NCI-H187 (cell line): ENCODE measurements around the gene C1orf159.

Experiments
- DNase-seq, 2 experiments: peaks; one replicate each; lab custom pipeline; 2025; lab: John Stamatoyannopoulos, UW

The C1orf159 gene

GRCh38 chr1:1092149-1092855 is 23.6 kb downstream of the C1orf159 start:
- DNase-seq, result no peak

- no peak for DNase-seq
Observed at GRCh38 chr1:1091344-1092148, 24.3 kb downstream of the C1orf159 start.

GRCh38 chr1:1090424-1091343 is 25.2 kb downstream of the C1orf159 start:
- no peak for DNase-seq

- DNase-seq, result no peak
Observed at GRCh38 chr1:1089731-1090423, 26.0 kb downstream of the C1orf159 start.

GRCh38 chr1:1088801-1089680 is 26.8 kb downstream of the C1orf159 start:
- DNase-seq, result no peak

- no peak for DNase-seq
Observed at GRCh38 chr1:1088029-1088800, 27.7 kb downstream of the C1orf159 start.

- DNase-seq, result no peak
Observed at GRCh38 chr1:1087351-1088028, 28.4 kb downstream of the C1orf159 start.

- DNase-seq, result no peak
Observed at GRCh38 chr1:1086911-1087341, 29.0 kb downstream of the C1orf159 start.

- no peak for DNase-seq
Observed at GRCh38 chr1:1085911-1086841, 29.7 kb downstream of the C1orf159 start.

- DNase-seq, result no peak
Observed at GRCh38 chr1:1085171-1085841, 30.6 kb downstream of the C1orf159 start.

- no peak for DNase-seq
Observed at GRCh38 chr1:1084372-1085170, 31.3 kb downstream of the C1orf159 start.

GRCh38 chr1:1083416-1084371 is 32.2 kb downstream of the C1orf159 start:
- no peak for DNase-seq

GRCh38 chr1:1082776-1083415 is 33.0 kb downstream of the C1orf159 start:
- DNase-seq, result no peak

GRCh38 chr1:1082239-1082775 is 33.6 kb downstream of the C1orf159 start:
- DNase-seq, result no peak
